ENCODE results near the gene ENOX1.
A peak's percentile ranks its signal among the peaks of the same experiment; 100 is the strongest.

The ENOX1 gene

GRCh38 chr13:43744261-43745031, 42.3 kb downstream of the ENOX1 start:
- DNase-seq (ENCODE audit: low read depth), result no peak

GRCh38 chr13:43742911-43743310, 43.9 kb downstream of the ENOX1 start:
- DNase-seq (ENCODE audit: low read depth), result no peak

DNA sequence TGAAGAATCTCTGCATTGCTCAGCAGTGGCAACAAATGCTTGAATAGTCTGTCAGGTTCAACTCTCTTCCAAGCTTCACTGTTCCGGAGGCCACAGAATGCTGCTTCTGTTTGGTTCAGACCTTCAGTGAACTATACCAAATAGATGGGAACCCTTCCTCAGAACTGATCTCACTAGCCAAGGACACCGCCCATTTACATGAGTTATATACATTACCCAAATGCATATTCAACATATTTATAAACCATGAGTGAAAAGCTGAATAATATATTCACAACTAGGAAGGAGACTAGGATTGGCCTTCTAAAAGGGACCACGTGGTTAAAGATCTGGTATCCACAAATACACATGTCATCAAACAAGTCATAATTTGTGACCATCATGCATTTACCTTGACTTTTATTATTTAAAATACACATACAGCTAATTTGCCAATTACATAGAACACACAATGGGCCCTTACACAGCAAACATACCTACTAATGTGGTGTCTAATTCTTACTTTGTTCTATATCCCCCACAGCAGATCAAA, 49.3 kb downstream of the ENOX1 start:
- DNase-seq (ENCODE audit: low read depth), result no peak

GRCh38 chr13:43732726-43733125, 54.0 kb downstream of the ENOX1 start:
- no peak for DNase-seq (ENCODE audit: low read depth)

DNA sequence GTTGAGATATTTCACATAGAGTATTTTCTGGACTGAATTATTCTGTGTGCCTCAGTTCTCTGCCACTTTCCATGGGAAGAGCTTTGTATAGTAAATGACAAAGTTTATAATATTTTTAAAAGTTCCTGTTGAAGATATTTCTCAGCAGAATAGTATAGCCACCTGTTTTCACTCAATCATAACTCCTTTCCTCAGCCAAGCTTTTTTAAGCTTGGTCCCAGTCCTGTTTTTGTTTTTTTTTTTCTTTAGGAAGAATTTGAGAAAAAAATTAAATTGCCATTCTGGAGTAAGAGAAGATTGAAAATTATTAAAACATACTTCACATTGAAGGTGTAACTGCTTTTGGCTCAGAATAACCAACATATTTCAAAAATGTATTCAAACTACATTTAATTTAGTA, 55.5 kb downstream of the ENOX1 start:
- no peak for DNase-seq (ENCODE audit: low read depth)

GRCh38 chr13:43730642-43731041, 56.1 kb downstream of the ENOX1 start:
- no peak for DNase-seq (ENCODE audit: low read depth)

GRCh38 chr13:43728421-43728820, 58.4 kb downstream of the ENOX1 start:
- DNase-seq (ENCODE audit: low read depth), result no peak

DNA sequence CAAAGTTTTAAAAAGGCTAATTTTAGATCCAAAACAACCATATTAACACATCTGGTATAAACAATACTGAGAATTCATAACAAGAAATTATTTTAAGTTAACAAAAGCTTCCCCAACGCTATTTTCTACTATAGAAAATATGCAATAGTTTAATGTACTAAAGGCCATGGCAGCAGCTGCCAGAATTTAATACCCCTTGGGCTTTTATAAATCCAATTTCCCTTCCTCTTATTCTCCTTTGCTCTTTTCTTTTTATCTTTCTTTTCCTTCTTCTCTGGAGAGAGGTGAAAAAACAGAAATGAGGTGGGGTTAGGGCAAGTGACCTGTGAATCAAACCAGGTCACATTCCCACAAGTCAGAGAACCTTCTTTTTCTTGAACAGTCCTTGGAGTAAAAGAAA, 58.9 kb downstream of the ENOX1 start:
- DNase-seq (ENCODE audit: low read depth), result no peak

DNA sequence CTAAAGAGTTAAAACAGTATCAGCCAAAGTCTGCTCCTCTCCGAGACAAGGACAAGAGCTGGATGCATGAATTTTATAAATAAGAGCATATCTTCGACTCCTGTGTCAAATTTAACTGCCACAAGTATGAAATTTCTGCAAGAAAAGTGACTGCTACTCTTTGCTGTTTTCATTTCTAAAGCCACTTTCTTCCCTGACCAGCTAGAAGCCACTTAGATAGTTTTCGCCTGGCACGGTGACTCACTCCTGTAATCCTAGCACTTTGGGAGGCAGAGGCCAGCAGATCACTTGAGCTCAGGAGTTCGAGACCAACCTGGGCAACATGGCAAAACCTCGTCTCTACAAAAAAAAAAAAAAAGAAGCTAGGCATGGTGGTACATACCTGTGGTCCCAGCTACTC, 61.3 kb downstream of the ENOX1 start:
- no peak for DNase-seq (ENCODE audit: low read depth)

DNA sequence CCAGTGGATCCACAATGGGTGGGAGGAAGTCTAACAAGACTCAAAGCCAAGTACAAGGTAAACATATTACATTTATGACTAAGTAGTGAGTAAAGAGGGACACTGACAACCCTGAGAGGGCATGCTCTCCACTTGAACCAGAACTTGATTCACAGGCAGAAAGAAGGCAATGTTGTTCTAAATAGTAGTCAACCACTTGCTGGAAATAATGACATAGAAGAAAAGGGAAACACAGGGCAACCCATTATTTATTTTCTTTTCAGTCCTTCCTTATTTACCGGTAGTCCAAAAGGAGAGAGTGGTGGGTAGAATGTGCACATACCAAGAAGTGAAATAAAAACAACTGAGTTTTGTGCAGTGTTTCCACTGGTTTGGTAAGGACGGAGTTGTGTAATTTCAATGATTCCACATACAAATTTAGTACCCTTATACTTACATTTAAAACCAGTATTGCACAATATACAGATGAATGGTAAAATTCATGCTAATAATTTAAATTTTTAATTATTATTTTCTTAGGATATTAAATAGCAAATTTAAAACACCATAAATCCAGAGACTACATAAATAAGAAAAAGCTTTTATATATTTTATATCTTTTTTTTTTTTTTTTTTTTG, 65.9 kb downstream of the ENOX1 start:
- peak; percentile 14 for DNase-seq (ENCODE audit: low read depth)

GRCh38 chr13:43698758-43699157, 88.0 kb downstream of the ENOX1 start:
- DNase-seq (ENCODE audit: low read depth), result no peak

DNA sequence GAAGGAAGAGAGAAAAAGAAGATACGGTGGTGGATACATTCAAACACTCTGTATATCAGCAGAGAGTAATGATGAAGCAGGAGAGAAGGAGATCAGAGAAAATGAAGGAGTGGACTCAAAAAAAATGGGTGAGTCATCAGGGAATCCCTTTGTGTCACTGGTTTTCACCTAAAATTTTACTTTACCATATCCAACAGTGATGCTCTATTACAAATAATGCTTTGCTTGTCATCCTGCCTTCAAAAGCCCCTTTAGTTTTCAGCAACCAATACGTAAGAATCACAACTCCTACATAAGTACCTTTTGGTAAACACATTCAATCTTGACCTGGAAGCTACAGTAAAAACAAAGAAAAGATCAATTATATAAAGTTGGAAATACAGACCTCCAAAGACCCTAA, 88.8 kb downstream of the ENOX1 start:
- DNase-seq (ENCODE audit: low read depth), result no peak

DNA sequence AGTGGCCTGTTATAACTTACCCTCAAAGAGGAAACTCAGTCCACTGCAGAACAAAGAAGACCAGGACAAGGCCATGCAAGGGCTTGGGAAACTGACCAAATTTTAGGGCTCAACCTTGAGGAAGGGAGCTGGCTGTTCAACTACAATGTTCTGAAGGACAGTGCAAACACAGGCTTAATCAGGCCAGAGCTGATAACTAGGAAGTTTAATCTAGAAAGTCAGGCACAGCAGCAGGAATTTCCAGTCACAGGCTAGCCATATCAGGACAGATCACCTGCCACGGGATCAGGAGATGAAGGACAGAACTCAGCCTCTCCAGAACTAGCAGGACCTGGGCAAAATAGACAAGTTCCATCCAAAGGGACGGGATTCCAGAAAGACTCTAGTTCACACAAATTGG, 89.4 kb downstream of the ENOX1 start:
- DNase-seq (ENCODE audit: low read depth), result no peak

DNA sequence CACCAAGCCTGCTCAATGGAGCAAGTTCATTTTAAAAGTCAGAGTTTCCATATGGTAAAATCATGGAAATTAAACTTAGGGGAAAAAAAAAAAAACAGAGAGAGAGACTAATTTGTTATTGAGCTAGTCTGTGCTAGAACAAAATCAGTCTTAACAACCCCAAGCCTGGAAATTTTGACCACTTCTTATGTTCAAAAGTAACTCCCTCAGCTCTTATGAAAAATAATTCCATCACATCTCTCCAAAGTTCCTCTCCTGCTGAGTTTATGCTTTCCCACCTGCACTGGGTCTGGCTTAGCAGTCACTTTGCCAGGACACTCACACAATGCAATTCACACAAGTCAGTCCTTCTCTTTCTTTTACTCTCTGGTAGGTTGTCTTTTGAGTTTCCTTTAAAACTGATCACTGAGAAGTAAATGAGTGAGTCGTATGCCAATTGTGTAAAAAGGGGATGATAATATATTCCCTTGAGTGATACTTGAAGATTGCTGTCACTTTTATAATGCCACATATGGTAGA, 92.6 kb downstream of the ENOX1 start:
- no peak for DNase-seq (ENCODE audit: low read depth)

- no peak for DNase-seq (ENCODE audit: low read depth)
Measured at GRCh38 chr13:43693639-43694038, 93.1 kb downstream of the ENOX1 start.

GRCh38 chr13:43688227-43688907, 98.4 kb downstream of the ENOX1 start:
- DNase-seq (ENCODE audit: low read depth), result no peak

GRCh38 chr13:43687038-43687437, 99.7 kb downstream of the ENOX1 start:
- no peak for DNase-seq (ENCODE audit: low read depth)

DNA sequence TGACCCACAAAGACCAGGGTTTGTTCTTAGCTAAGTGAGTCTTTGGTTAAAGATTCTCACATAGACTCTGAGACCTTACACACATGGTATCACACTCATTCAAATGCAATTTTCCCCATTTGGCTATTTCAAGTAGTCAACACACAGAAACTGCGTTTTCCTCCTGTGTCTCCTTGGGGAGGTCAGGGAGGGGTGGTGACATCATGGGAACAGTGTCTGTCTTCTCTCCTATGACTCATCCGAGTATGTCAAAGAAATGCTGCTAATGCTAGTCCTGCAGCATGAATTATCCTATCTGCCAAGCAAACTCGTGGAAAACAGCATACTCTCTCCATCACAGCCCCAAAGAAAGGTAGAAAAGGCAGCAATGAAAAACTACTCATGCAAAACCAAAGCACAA, 100.2 kb downstream of the ENOX1 start:
- DNase-seq (ENCODE audit: low read depth), result peak; percentile 92

DNA sequence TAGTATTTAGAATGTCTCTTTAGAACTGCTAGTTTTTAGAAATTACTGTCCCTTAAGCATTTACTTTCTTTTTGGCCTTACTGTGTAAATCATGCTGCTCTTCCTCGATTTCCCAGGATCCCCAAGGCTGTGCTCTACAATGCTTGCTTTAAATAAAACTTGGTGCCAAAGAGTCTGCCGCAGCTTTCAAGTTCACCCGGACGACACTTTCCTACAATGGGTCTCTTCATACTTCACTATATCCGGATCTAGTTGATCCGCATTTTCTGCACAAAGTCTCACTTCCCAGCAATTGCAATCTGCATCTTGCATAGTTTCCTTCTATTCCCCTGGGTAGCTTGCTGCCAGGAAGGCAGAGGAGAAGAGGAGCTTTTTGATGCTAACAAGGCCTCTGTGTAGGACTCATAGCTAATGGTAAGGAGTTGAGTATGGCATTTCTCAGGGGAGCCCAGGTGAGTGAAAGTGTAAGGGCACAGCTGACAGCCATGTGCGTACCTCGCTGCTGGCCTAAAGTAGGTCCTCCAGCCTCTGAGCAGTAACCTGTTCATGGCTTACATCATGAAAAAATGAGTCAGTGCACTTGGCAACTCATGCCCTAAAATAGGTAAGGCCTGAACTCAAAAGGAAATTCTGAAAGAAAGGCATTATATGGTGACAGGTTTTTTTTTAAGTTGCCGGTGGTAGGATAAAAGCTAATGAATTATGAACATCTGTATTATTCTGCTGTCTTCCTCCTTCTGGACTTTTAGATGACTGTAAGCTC, 101.6 kb downstream of the ENOX1 start:
- no peak for DNase-seq (ENCODE audit: low read depth)

GRCh38 chr13:43682701-43683100, 104.1 kb downstream of the ENOX1 start:
- DNase-seq (ENCODE audit: low read depth), result no peak

GRCh38 chr13:43676320-43676719, 110.5 kb downstream of the ENOX1 start:
- no peak for DNase-seq (ENCODE audit: low read depth)

DNA sequence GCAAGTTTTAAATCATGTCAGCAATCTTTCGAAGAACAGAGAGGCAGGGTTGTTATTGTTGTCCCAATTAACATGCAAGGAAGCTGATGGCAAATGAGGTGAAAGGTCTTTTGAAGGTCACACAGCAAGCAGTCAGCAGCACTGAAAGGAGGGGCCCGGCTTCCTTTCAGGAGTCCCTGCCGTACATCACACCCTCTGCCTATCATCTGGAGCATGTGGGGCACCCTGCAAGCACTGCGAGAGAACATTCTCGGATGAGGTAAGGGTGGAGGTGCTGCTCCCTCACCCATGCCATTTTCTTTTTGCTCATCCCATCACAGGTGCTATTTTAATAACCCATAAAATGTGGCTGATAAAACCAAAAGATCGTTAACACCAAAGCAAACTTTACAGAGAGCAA, 111.2 kb downstream of the ENOX1 start:
- no peak for DNase-seq (ENCODE audit: low read depth)
